WTC11 (cell line): Measurements from ENCODE around the gene MBP. TPM values are rescaled to one million over a fixed set of nuclear protein-coding genes. Genes with fewer than 3 reads are reported as not detected.
"Not testable (repeated sequence)": the region's sequence is repeated elsewhere in the genome, so short reads cannot be mapped to it uniquely, and the experiment has no call there.

Experiments
- ATAC-seq: fragments of 200-7000 bp; cut with Tn5 transposase; 2 replicates; pipeline ENCODE4 v1.10.0; 2021; ENCODE audit warnings: mild to moderate bottlenecking, moderate library complexity
- CTCF ChIA-PET: fragments of 300-600 bp; sonication (Branson Sonifier 250); formaldehyde crosslinking; loops from one replicate; lab custom pipeline; 2021; ENCODE audit warnings: antibody characterized with exemption; lab: Charles Lee
- POLR2A ChIA-PET: fragments of 350-600 bp; sonication (Branson Sonifier 250); formaldehyde crosslinking; loops from one replicate; lab custom pipeline; 2021; ENCODE audit warnings: antibody characterized with exemption; lab: Charles Lee
- DNase-seq: peaks from one replicate; pipeline ENCODE4 v3.0.0; 2021; ENCODE audit warnings: low spot score
- H3K27ac Mint-ChIP-seq: 2 replicates; pipeline ENCODE4 v1.8.0; 2021; ENCODE audit warnings: mixed read lengths
- H3K27me3 Mint-ChIP-seq: 2 replicates; pipeline ENCODE4 v1.8.0; 2021; ENCODE audit warnings: low read depth, mild to moderate bottlenecking, moderate library complexity, mixed read lengths
- H3K36me3 Mint-ChIP-seq: 2 replicates; pipeline ENCODE4 v1.8.0; 2021; ENCODE audit warnings: mixed read lengths
- H3K4me1 Mint-ChIP-seq: 2 replicates; pipeline ENCODE4 v1.8.0; 2022; ENCODE audit warnings: mixed read lengths
- H3K4me3 Mint-ChIP-seq: 2 replicates; pipeline ENCODE4 v1.8.0; 2021; ENCODE audit warnings: mild to moderate bottlenecking, moderate library complexity, mixed read lengths
- H3K9me3 Mint-ChIP-seq: 2 replicates; pipeline ENCODE4 v1.8.0; 2021; ENCODE audit warnings: mixed read lengths
- GRHL2 ChIP-seq: fragments of 250-450 bp; sonication (Bioruptor Pico); IDR thresholded peaks from 2 replicates; pipeline ENCODE4 v1.8.0; 2022; ENCODE audit warnings: mild to moderate bottlenecking, moderate library complexity; ENCODE audit not compliant: insufficient replicate concordance, severe bottlenecking
- GTF2I ChIP-seq: fragments of 250-450 bp; sonication (Bioruptor Pico); conservative IDR thresholded peaks from 2 replicates; pipeline ENCODE4 v1.4.0; 2021; ENCODE audit warnings: mild to moderate bottlenecking
- PRRX2 ChIP-seq: fragments of 250-450 bp; sonication (Bioruptor Pico); IDR thresholded peaks from 2 replicates; pipeline ENCODE4 v1.8.0; 2021; ENCODE audit warnings: mild to moderate bottlenecking
- RELA ChIP-seq: sonication (generic); formaldehyde crosslinking; IDR thresholded peaks from 2 replicates; pipeline ENCODE4 v1.8.1; 2022; ENCODE audit warnings: missing genetic modification reagents, mild to moderate bottlenecking, borderline replicate concordance
- TEAD4 ChIP-seq: sonication (generic); formaldehyde crosslinking; IDR thresholded peaks from 2 replicates; pipeline ENCODE4 v1.8.0; 2022; ENCODE audit warnings: mild to moderate bottlenecking, missing genetic modification reagents
- ZNF232 ChIP-seq: sonication (generic); formaldehyde crosslinking; IDR thresholded peaks from 2 replicates; pipeline ENCODE4 v1.8.0; 2022; ENCODE audit warnings: mild to moderate bottlenecking, missing genetic modification reagents
- ZNF263 ChIP-seq: sonication (generic); formaldehyde crosslinking; IDR thresholded peaks from 2 replicates; pipeline ENCODE4 v1.8.1; 2022; ENCODE audit warnings: low read depth, mild to moderate bottlenecking, moderate library complexity, missing genetic modification reagents
- total RNA-seq: library from RNA; stranded (reverse); gene quantifications from 3 replicates; pipeline ENCODE4 v1.2.3, GENCODE V29; 2021
- TF ChIP-seq, protein P1 (sequence below): sonication (generic); formaldehyde crosslinking; IDR thresholded peaks from 2 replicates; pipeline ENCODE4 v1.8.0; 2022; ENCODE audit warnings: missing genetic modification reagents
- TF ChIP-seq, protein P2 (sequence below): sonication (generic); formaldehyde crosslinking; IDR thresholded peaks from 2 replicates; pipeline ENCODE4 v1.8.1; 2023; ENCODE audit warnings: mild to moderate bottlenecking, missing genetic modification reagents
- TF ChIP-seq, protein P3 (sequence below): fragments of 250-450 bp; sonication (Bioruptor Pico); IDR thresholded peaks from 2 replicates; pipeline ENCODE4 v1.9.0; 2021; ENCODE audit warnings: moderate library complexity, mild to moderate bottlenecking, inconsistent platforms, borderline replicate concordance
- TF ChIP-seq, protein P4 (sequence below): fragments of 250-450 bp; sonication (Bioruptor Pico); IDR thresholded peaks from 2 replicates; pipeline ENCODE4 v1.9.0; 2021; ENCODE audit warnings: mild to moderate bottlenecking, borderline replicate concordance
- TF ChIP-seq, protein P5 (sequence below): sonication (generic); formaldehyde crosslinking; IDR thresholded peaks from 2 replicates; pipeline ENCODE4 v1.8.1; 2022; ENCODE audit warnings: missing genetic modification reagents, borderline replicate concordance
- TF ChIP-seq, protein P6 (sequence below): sonication (generic); formaldehyde crosslinking; IDR thresholded peaks from 2 replicates; pipeline ENCODE4 v1.8.1; 2022; ENCODE audit warnings: low read depth, missing genetic modification reagents, borderline replicate concordance
- TF ChIP-seq, protein P7 (sequence below): sonication (generic); formaldehyde crosslinking; IDR thresholded peaks from 2 replicates; pipeline ENCODE4 v1.8.0; 2022; ENCODE audit warnings: mild to moderate bottlenecking, missing genetic modification reagents

MBP gene
- total RNA-seq, 1 experiment from 2014 or later = 19.6 TPM

DNA sequence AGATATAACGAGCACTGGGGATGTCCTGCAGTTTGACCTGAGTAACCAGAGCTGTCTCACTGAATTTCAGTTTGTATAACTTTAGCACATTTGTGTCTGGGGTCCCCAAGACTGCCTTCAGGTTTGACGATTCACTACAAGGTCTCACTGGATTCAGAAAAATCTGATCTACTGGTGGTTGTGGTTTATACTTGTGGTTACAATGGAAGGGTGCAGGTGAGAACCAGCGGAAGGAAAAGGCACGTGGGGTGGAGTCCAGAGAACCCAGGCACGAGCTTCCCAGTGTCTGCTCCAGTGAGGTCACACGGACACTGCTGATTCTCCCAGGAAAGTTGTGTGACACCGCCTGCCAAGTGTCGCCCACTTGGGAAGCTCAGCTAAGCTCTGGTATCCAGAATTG, 184.2 kb downstream of the MBP start:
- Mint-ChIP-seq H3K36me3 (peaks cover 56% of the 10 kb centered on the region), H3K27me3 (no peaks in the 10 kb centered on the region), H3K27ac (no peak overlapping the region), H3K9me3 (peaks cover 17% of the 10 kb centered on the region), H3K4me3 (no peak overlapping the region), H3K4me1 (0 out of 2 replicates have a peak, but pooled peaks cover 3% of the 10 kb centered on the region)
- TF ChIP-seq, protein P1, sequence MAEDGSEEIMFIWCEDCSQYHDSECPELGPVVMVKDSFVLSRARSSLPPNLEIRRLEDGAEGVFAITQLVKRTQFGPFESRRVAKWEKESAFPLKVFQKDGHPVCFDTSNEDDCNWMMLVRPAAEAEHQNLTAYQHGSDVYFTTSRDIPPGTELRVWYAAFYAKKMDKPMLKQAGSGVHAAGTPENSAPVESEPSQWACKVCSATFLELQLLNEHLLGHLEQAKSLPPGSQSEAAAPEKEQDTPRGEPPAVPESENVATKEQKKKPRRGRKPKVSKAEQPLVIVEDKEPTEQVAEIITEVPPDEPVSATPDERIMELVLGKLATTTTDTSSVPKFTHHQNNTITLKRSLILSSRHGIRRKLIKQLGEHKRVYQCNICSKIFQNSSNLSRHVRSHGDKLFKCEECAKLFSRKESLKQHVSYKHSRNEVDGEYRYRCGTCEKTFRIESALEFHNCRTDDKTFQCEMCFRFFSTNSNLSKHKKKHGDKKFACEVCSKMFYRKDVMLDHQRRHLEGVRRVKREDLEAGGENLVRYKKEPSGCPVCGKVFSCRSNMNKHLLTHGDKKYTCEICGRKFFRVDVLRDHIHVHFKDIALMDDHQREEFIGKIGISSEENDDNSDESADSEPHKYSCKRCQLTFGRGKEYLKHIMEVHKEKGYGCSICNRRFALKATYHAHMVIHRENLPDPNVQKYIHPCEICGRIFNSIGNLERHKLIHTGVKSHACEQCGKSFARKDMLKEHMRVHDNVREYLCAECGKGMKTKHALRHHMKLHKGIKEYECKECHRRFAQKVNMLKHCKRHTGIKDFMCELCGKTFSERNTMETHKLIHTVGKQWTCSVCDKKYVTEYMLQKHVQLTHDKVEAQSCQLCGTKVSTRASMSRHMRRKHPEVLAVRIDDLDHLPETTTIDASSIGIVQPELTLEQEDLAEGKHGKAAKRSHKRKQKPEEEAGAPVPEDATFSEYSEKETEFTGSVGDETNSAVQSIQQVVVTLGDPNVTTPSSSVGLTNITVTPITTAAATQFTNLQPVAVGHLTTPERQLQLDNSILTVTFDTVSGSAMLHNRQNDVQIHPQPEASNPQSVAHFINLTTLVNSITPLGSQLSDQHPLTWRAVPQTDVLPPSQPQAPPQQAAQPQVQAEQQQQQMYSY (CRISPR knock-in tag) = no peak
- no peak for TF ChIP-seq RELA
- TF ChIP-seq, protein P2, sequence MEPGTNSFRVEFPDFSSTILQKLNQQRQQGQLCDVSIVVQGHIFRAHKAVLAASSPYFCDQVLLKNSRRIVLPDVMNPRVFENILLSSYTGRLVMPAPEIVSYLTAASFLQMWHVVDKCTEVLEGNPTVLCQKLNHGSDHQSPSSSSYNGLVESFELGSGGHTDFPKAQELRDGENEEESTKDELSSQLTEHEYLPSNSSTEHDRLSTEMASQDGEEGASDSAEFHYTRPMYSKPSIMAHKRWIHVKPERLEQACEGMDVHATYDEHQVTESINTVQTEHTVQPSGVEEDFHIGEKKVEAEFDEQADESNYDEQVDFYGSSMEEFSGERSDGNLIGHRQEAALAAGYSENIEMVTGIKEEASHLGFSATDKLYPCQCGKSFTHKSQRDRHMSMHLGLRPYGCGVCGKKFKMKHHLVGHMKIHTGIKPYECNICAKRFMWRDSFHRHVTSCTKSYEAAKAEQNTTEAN (CRISPR knock-in tag) = no peak
- ChIA-PET POLR2A (no interaction called here), CTCF (no interaction called here)
- ATAC-seq (no peak), DNase-seq (no peak)

DNA sequence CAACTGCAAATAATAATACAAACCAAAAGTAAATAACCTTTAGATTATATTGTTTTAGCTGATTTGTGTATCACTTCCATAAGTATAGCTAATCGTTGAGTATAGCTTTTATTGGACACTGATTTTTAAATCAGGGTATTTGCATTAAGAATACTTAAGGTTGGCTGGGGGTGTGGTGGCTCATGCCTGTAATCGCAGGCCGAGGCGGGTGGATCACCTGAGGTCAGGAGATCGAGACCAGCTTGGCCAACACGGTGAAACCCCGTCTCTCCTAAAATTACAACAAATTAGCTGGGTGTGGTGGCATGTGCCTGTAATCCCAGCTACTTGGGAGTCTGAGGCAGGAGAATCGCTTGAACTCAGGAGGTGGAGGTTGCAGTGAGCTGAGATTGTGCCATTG, 188.2 kb downstream of the MBP start:
- ATAC-seq, DNase-seq, H3K27me3 Mint-ChIP-seq, H3K27ac Mint-ChIP-seq, H3K4me1 Mint-ChIP-seq, POLR2A ChIA-PET, H3K4me3 Mint-ChIP-seq: not testable (repeated sequence)
- CTCF ChIA-PET = interaction anchor here (1.3 to 1.4 kb wide), 2 partner anchors 21 to 22 kb away, joined by 4 to 5 read pairs; no protein-coding TSS in a partner anchor
- H3K9me3 Mint-ChIP-seq = peaks cover 17% of the 10 kb centered on the region
- H3K36me3 Mint-ChIP-seq = peaks cover 45% of the 10 kb centered on the region

DNA sequence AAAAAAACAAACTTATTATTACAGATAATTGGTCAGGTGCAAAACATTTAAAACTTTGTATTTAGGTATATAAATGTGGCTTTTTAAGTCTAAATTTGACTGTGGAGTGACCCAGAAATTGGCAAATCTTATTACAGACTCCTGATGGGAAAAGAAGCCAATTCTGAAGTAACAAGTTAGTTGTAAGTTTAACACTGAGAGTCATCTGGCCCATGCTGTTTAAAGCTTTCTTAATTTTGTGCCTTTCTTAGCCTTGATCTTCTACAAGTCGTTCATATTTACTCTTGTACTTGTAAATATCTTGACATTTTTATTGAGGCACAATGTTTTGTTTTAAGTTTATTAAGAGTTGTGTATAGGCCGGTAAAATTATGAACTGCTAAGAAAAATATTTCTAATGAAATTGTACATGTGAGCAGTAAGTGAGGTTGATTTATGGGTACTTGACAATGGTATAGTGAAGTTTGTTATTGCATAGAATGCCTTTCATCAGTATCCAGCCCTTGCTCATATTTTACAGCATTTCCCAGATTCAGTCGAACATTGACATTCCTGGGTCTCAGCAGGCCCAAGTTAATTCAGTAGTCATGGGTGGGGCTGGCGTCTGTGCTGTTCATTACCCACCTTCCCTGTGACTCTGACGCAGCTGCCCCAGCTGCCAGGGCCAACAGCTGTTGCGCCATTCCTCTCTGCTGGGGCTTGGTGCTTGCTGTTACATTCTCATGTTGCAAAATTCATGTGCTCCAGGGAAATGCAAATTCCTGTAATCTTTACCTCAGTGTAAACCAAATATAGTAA, 188.8 kb downstream of the MBP start:
- Mint-ChIP-seq H3K9me3 (peaks cover 17% of the 10 kb centered on the region), H3K4me3 (no peak overlapping the region), H3K4me1 (no peaks in the 10 kb centered on the region), H3K27me3 (no peaks in the 10 kb centered on the region), H3K27ac (no peak overlapping the region), H3K36me3 (peaks cover 45% of the 10 kb centered on the region)
- POLR2A ChIA-PET = no interaction called here
- no peak for ATAC-seq
- CTCF ChIA-PET = interaction anchor here (1.3 to 1.4 kb wide), 2 partner anchors 20 to 21 kb away, joined by 4 to 5 read pairs; no protein-coding TSS in a partner anchor
- DNase-seq = no peak
- no peak for TF ChIP-seq GRHL2
- no peak for TF ChIP-seq GTF2I
- TF ChIP-seq, protein P3, sequence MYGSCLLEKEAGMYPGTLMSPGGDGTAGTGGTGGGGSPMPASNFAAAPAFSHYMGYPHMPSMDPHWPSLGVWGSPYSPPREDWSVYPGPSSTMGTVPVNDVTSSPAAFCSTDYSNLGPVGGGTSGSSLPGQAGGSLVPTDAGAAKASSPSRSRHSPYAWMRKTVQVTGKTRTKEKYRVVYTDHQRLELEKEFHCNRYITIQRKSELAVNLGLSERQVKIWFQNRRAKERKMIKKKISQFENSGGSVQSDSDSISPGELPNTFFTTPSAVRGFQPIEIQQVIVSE (CRISPR knock-in tag) = no peak
- TF ChIP-seq, protein P4, sequence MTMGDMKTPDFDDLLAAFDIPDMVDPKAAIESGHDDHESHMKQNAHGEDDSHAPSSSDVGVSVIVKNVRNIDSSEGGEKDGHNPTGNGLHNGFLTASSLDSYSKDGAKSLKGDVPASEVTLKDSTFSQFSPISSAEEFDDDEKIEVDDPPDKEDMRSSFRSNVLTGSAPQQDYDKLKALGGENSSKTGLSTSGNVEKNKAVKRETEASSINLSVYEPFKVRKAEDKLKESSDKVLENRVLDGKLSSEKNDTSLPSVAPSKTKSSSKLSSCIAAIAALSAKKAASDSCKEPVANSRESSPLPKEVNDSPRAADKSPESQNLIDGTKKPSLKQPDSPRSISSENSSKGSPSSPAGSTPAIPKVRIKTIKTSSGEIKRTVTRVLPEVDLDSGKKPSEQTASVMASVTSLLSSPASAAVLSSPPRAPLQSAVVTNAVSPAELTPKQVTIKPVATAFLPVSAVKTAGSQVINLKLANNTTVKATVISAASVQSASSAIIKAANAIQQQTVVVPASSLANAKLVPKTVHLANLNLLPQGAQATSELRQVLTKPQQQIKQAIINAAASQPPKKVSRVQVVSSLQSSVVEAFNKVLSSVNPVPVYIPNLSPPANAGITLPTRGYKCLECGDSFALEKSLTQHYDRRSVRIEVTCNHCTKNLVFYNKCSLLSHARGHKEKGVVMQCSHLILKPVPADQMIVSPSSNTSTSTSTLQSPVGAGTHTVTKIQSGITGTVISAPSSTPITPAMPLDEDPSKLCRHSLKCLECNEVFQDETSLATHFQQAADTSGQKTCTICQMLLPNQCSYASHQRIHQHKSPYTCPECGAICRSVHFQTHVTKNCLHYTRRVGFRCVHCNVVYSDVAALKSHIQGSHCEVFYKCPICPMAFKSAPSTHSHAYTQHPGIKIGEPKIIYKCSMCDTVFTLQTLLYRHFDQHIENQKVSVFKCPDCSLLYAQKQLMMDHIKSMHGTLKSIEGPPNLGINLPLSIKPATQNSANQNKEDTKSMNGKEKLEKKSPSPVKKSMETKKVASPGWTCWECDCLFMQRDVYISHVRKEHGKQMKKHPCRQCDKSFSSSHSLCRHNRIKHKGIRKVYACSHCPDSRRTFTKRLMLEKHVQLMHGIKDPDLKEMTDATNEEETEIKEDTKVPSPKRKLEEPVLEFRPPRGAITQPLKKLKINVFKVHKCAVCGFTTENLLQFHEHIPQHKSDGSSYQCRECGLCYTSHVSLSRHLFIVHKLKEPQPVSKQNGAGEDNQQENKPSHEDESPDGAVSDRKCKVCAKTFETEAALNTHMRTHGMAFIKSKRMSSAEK (CRISPR knock-in tag) = no peak
- TF ChIP-seq, protein P5, sequence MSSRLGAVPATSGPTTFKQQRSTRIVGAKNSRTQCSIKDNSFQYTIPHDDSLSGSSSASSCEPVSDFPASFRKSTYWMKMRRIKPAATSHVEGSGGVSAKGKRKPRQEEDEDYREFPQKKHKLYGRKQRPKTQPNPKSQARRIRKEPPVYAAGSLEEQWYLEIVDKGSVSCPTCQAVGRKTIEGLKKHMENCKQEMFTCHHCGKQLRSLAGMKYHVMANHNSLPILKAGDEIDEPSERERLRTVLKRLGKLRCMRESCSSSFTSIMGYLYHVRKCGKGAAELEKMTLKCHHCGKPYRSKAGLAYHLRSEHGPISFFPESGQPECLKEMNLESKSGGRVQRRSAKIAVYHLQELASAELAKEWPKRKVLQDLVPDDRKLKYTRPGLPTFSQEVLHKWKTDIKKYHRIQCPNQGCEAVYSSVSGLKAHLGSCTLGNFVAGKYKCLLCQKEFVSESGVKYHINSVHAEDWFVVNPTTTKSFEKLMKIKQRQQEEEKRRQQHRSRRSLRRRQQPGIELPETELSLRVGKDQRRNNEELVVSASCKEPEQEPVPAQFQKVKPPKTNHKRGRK (CRISPR knock-in tag) = no peak
- no peak for TF ChIP-seq PRRX2 (CRISPR knock-in tag)
- TF ChIP-seq ZNF263 (CRISPR knock-in tag) = no peak
- TF ChIP-seq, protein P6, sequence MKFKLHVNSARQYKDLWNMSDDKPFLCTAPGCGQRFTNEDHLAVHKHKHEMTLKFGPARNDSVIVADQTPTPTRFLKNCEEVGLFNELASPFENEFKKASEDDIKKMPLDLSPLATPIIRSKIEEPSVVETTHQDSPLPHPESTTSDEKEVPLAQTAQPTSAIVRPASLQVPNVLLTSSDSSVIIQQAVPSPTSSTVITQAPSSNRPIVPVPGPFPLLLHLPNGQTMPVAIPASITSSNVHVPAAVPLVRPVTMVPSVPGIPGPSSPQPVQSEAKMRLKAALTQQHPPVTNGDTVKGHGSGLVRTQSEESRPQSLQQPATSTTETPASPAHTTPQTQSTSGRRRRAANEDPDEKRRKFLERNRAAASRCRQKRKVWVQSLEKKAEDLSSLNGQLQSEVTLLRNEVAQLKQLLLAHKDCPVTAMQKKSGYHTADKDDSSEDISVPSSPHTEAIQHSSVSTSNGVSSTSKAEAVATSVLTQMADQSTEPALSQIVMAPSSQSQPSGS (CRISPR knock-in tag) = no peak
- no peak for TF ChIP-seq ZNF232 (CRISPR knock-in tag)
- TF ChIP-seq, protein P7, sequence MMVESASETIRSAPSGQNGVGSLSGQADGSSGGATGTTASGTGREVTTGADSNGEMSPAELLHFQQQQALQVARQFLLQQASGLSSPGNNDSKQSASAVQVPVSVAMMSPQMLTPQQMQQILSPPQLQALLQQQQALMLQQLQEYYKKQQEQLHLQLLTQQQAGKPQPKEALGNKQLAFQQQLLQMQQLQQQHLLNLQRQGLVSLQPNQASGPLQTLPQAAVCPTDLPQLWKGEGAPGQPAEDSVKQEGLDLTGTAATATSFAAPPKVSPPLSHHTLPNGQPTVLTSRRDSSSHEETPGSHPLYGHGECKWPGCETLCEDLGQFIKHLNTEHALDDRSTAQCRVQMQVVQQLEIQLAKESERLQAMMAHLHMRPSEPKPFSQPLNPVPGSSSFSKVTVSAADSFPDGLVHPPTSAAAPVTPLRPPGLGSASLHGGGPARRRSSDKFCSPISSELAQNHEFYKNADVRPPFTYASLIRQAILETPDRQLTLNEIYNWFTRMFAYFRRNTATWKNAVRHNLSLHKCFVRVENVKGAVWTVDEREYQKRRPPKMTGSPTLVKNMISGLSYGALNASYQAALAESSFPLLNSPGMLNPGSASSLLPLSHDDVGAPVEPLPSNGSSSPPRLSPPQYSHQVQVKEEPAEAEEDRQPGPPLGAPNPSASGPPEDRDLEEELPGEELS = no peak
- no peak for TF ChIP-seq TEAD4 (CRISPR knock-in tag)
